HCT116 (cell line): ENCODE measurements around the gene MAP6D1. TPM values are rescaled to one million over a fixed set of nuclear protein-coding genes. Genes with fewer than 3 reads are reported as not detected.

Source experiments
- ATAC-seq: fragments of 200-7000 bp; cut with Tn5 transposase; 2 replicates; pipeline ENCODE4 v1.9.1; 2020; ENCODE audit warnings: mild to moderate bottlenecking, moderate library complexity
- BruUV-seq: library from RNA; stranded (reverse); fragments of 400-500 nt; replicated peaks from 2 replicates; lab custom pipeline; 2021; lab: Mats Ljungman, UMichigan
- CTCF ChIA-PET: fragments of 300-600 bp; sonication (Branson Sonifier 250); formaldehyde crosslinking; loops from one replicate; lab custom pipeline; 2021; ENCODE audit warnings: antibody characterized with exemption; lab: Charles Lee
- POLR2A ChIA-PET: fragments of 300-600, 350-600 bp; sonication (Branson Sonifier 250); formaldehyde crosslinking; loops from one replicate; lab custom pipeline; 2021; ENCODE audit warnings: antibody characterized with exemption; lab: Charles Lee
- RAD21 ChIA-PET, 2 experiments: fragments of 300-600 bp; sonication (Branson Sonifier 250); formaldehyde crosslinking; loops; one replicate each; lab custom pipeline; 2023; ENCODE audit warnings: low total read pairs in 2 of 2; ENCODE audit not compliant: uncharacterized antibody in 2 of 2, unreplicated experiment in 2 of 2, low non-redundant PET in 1 of 2; lab: Charles Lee
- DNase-seq: peaks from one replicate; pipeline ENCODE4 v3.0.0-alpha.2; 2010; ENCODE audit warnings: low read depth, low spot score
- H2AFZ ChIP-seq: fragments of 200-600 bp; shearing (Covaris generic), sonication (generic); 2 replicates; pipeline ENCODE4 v1.6.1; 2017; ENCODE audit warnings: low read depth, mixed run types, mixed read lengths, antibody characterized with exemption, low read length; ENCODE audit not compliant: poor library complexity, severe bottlenecking
- H3K27ac ChIP-seq: 2 replicates; pipeline ENCODE4 v1.5.1; 2012; ENCODE audit warnings: low read depth, low read length
- H3K27me3 ChIP-seq: fragments of 200-600 bp; sonication (generic); 2 replicates; pipeline ENCODE4 v1.6.1; 2016; ENCODE audit warnings: mixed run types, low read length, mixed read lengths; ENCODE audit not compliant: insufficient read depth
- H3K36me3 ChIP-seq, 2 experiments: fragments of 200-500 bp in 1 of 2; fragments of 200-600 bp in 1 of 2; sonication (Bioruptor generic) in 1 of 2; sonication (generic) in 1 of 2; 2 replicates each; pipeline versions ENCODE4 v1.5.1 to v1.6.1; 2014 to 2016; ENCODE audit warnings: low read length in 2 of 2, inconsistent platforms in 1 of 2, mixed read lengths in 1 of 2, mixed run types in 1 of 2; ENCODE audit not compliant: insufficient read depth in 2 of 2, control insufficient read depth in 1 of 2
- H3K4me1 ChIP-seq, 2 experiments: fragments of 200-600 bp in 1 of 2; sonication (generic) in 1 of 2; 2 replicates each; pipeline versions ENCODE4 v1.5.1 to v1.6.1; 2012 to 2017; ENCODE audit warnings: low read length in 2 of 2, inconsistent platforms in 1 of 2, mild to moderate bottlenecking in 1 of 2, mixed read lengths in 1 of 2, mixed run types in 1 of 2, moderate library complexity in 1 of 2; ENCODE audit not compliant: insufficient read depth in 2 of 2, control insufficient read depth in 1 of 2
- H3K4me2 ChIP-seq: fragments of 200-600 bp; sonication (generic); 2 replicates; pipeline ENCODE4 v1.6.1; 2017; ENCODE audit warnings: mixed run types, low read length, mixed read lengths
- H3K4me3 ChIP-seq, 2 experiments: fragments of 200-600 bp in 1 of 2; sonication (generic) in 1 of 2; replicated peaks in 1 of 2; 2 replicates each; pipeline ENCODE4 v1.5.1; 2011 to 2016; ENCODE audit warnings: low read length in 2 of 2, control low read depth in 1 of 2, low read depth in 1 of 2, mild to moderate bottlenecking in 1 of 2, mixed read lengths in 1 of 2, mixed run types in 1 of 2
- H3K79me2 ChIP-seq: fragments of 200-600 bp; sonication (generic); 2 replicates; pipeline ENCODE4 v1.6.1; 2017; ENCODE audit warnings: mild to moderate bottlenecking, mixed run types, low read length, moderate library complexity, mixed read lengths; ENCODE audit not compliant: insufficient read depth
- H3K9ac ChIP-seq: fragments of 200-600 bp; sonication (generic); 2 replicates; pipeline ENCODE4 v1.6.1; 2016; ENCODE audit warnings: low read length, mixed read lengths
- H3K9me2 ChIP-seq: fragments of 200-600 bp; sonication (generic), shearing (Covaris generic); 2 replicates; pipeline ENCODE4 v1.6.1; 2017; ENCODE audit warnings: mixed run types, mild to moderate bottlenecking, moderate library complexity; ENCODE audit not compliant: insufficient read depth
- H3K9me3 ChIP-seq, 2 experiments: fragments of 200-500 bp in 1 of 2; fragments of 200-600 bp in 1 of 2; sonication (Bioruptor generic) in 1 of 2; sonication (generic) in 1 of 2; 2 replicates each; pipeline ENCODE4 v1.6.1; 2014 to 2017; ENCODE audit warnings: low read length in 2 of 2, mixed read lengths in 2 of 2, inconsistent platforms in 1 of 2, low read depth in 1 of 2, mild to moderate bottlenecking in 1 of 2, mixed run types in 1 of 2, moderate library complexity in 1 of 2; ENCODE audit not compliant: control insufficient read depth in 1 of 2, insufficient read depth in 1 of 2
- H4K20me1 ChIP-seq: fragments of 200-600 bp; sonication (generic), shearing (Covaris generic); 2 replicates; pipeline ENCODE4 v1.6.1; 2017; ENCODE audit warnings: mixed run types, mild to moderate bottlenecking, moderate library complexity; ENCODE audit not compliant: insufficient read depth
- CEBPB ChIP-seq: IDR thresholded peaks from 2 replicates; pipeline ENCODE4 v1.6.1; 2012; ENCODE audit warnings: low read depth
- EZH2 ChIP-seq: fragments of 200-600 bp; sonication (generic); IDR thresholded peaks from 2 replicates; pipeline ENCODE4 v1.6.1; 2017; ENCODE audit warnings: antibody characterized with exemption, mixed run types
- EZH2phosphoT487 ChIP-seq: fragments of 200-600 bp; IDR thresholded peaks from 2 replicates; pipeline ENCODE4 v1.6.1; 2018; ENCODE audit warnings: antibody characterized with exemption, borderline replicate concordance
- JUND ChIP-seq: IDR thresholded peaks from 2 replicates; pipeline ENCODE4 v1.6.1; 2012
- RAD21 ChIP-seq: IDR thresholded peaks from 2 replicates; pipeline ENCODE4 v1.6.1; 2012; ENCODE audit warnings: low read depth, mild to moderate bottlenecking
- SIN3A ChIP-seq: IDR thresholded peaks from 2 replicates; pipeline ENCODE4 v1.6.1; 2012; ENCODE audit warnings: low read depth
- TCF7L2 ChIP-seq: IDR thresholded peaks from 2 replicates; pipeline ENCODE4 v1.7.0; 2011; ENCODE audit warnings: borderline replicate concordance, inconsistent platforms; ENCODE audit not compliant: insufficient read depth, insufficient read length; ENCODE audit errors: extremely low read depth
- YY1 ChIP-seq: IDR thresholded peaks from 2 replicates; pipeline ENCODE4 v1.6.1; 2011; ENCODE audit warnings: low read length, low read depth, moderate library complexity, mild to moderate bottlenecking; ENCODE audit not compliant: insufficient replicate concordance; ENCODE audit errors: extremely low read depth
- ZNF274 ChIP-seq: fragments of 200-500 bp; sonication (Bioruptor generic); IDR thresholded peaks from 2 replicates; pipeline ENCODE4 v1.6.1; 2014; ENCODE audit warnings: mild to moderate bottlenecking, low read depth, low read length, inconsistent platforms
- intact Hi-C: fragments of 100-400 bp; cut with micrococcal nuclease; formaldehyde crosslinking; loops from 2 replicates; pipeline ENCODE4 v1.10.0; 2022
- total RNA-seq: library from RNA; stranded (reverse); gene quantifications from one replicate; pipeline ENCODE4 v1.2.1, GENCODE V29; 2021; ENCODE audit not compliant: unreplicated experiment
- TF ChIP-seq, protein P1 (sequence below): IDR thresholded peaks from 2 replicates; pipeline ENCODE4 v1.6.1; 2012
- TF ChIP-seq, protein P2 (sequence below): IDR thresholded peaks from 2 replicates; pipeline ENCODE4 v1.6.1; 2012; ENCODE audit warnings: low read depth

The MAP6D1 gene
- total RNA-seq, 1 experiment from 2014 or later = 5.3 TPM

DNA sequence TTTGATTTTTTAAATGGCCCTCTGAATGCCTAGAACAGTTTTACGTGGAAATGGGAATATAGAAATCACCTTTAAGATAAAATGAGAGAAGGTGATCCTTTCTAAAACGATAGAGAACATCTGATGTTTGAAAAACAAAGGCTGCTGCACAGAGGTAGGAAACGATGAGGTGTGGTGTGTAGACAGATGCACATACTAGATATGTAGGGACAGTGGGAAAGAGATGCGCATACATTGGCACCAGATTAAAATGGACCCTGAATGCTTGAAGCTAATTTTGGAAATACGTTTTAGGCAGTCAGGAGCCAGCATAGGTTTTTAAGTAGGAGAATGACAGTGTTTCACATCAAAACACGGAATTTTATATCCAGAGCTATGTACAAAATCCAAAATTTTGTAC lies 29.0 kb downstream of the MAP6D1 start:
- ChIA-PET POLR2A (no interaction called here), RAD21 (no interaction called here), CTCF (no interaction called here)
- no peaks in the 10 kb centered on the region for H3K27me3 ChIP-seq
- no peak overlapping the region for H3K4me3 ChIP-seq
- H3K27ac ChIP-seq = no peak overlapping the region
- BruUV-seq = no TSS peak
- H3K9me2 ChIP-seq = no peaks in the 10 kb centered on the region
- TF ChIP-seq EZH2 (no peak), EZH2phosphoT487 (no peak), ZNF274 (no peak)
- H3K4me2 ChIP-seq = no peak overlapping the region
- H3K79me2 ChIP-seq = no peaks in the 10 kb centered on the region
- DNase-seq (no peak), ATAC-seq (no peak)
- peaks cover 36% of the 10 kb centered on the region in 2 experiments for H3K36me3 ChIP-seq
- no peaks in the 10 kb centered on the region for H3K4me1 ChIP-seq
- no peak overlapping the region for H2AFZ ChIP-seq
- H3K9ac ChIP-seq = no peak overlapping the region
- no peaks in the 10 kb centered on the region for H3K9me3 ChIP-seq
- no peaks in the 10 kb centered on the region for H4K20me1 ChIP-seq
- intact Hi-C loops = no loop called here

DNA sequence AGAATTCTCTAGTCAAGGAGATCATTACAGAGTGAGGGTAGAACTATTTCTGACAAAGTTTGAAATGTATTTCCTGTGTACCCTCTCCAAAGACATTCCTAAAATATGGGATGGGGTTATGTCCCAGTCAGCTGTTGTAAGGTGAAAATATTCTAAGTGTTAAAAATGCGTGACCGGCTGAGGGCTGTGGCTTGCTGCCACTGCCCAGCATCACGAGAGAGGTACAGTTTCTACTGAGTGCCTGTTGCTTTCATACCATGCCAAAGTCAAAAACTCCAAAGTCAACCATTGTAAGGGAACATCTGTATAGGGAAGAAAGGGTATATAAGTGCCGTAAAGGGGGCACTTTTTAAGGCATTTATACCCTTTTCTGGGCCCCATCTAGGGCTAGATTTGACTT lies 30.9 kb downstream of the MAP6D1 start:
- H3K79me2 ChIP-seq = peaks cover 6% of the 10 kb centered on the region; the same call in 1 of the 2 replicates
- ATAC-seq (no peak), DNase-seq (no peak)
- intact Hi-C loops = no loop called here
- no peak overlapping the region for H3K4me3 ChIP-seq
- no peak overlapping the region for H2AFZ ChIP-seq
- no peaks in the 10 kb centered on the region for H3K9me3 ChIP-seq
- ChIA-PET RAD21 (no interaction called here), POLR2A (no interaction called here), CTCF (no interaction called here)
- peaks cover 31 to 36% of the 10 kb centered on the region in 2 experiments; a peak in 3 of 4 replicates for H3K36me3 ChIP-seq
- no peaks in the 10 kb centered on the region for H3K27me3 ChIP-seq
- H3K9ac ChIP-seq = no peak overlapping the region
- no peak overlapping the region for H3K4me2 ChIP-seq
- BruUV-seq = no TSS peak
- TF ChIP-seq EZH2phosphoT487 (no peak), SIN3A (no peak), ZNF274 (no peak), TCF7L2 (no peak), YY1 (no peak), CEBPB (no peak), JUND (no peak), RAD21 (no peak)
- TF ChIP-seq, protein P1, sequence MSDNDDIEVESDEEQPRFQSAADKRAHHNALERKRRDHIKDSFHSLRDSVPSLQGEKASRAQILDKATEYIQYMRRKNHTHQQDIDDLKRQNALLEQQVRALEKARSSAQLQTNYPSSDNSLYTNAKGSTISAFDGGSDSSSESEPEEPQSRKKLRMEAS = no peak
- TF ChIP-seq, protein P2, sequence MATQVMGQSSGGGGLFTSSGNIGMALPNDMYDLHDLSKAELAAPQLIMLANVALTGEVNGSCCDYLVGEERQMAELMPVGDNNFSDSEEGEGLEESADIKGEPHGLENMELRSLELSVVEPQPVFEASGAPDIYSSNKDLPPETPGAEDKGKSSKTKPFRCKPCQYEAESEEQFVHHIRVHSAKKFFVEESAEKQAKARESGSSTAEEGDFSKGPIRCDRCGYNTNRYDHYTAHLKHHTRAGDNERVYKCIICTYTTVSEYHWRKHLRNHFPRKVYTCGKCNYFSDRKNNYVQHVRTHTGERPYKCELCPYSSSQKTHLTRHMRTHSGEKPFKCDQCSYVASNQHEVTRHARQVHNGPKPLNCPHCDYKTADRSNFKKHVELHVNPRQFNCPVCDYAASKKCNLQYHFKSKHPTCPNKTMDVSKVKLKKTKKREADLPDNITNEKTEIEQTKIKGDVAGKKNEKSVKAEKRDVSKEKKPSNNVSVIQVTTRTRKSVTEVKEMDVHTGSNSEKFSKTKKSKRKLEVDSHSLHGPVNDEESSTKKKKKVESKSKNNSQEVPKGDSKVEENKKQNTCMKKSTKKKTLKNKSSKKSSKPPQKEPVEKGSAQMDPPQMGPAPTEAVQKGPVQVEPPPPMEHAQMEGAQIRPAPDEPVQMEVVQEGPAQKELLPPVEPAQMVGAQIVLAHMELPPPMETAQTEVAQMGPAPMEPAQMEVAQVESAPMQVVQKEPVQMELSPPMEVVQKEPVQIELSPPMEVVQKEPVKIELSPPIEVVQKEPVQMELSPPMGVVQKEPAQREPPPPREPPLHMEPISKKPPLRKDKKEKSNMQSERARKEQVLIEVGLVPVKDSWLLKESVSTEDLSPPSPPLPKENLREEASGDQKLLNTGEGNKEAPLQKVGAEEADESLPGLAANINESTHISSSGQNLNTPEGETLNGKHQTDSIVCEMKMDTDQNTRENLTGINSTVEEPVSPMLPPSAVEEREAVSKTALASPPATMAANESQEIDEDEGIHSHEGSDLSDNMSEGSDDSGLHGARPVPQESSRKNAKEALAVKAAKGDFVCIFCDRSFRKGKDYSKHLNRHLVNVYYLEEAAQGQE = no peak
- TF ChIP-seq, all 23 proteins: peak for 0
- no peaks in the 10 kb centered on the region for H3K9me2 ChIP-seq
- H4K20me1 ChIP-seq = no peaks in the 10 kb centered on the region
- H3K4me1 ChIP-seq = no peaks in the 10 kb centered on the region
- H3K27ac ChIP-seq = no peak overlapping the region
